G401 (cell line): ENCODE measurements around the gene HIGD2A. TPM values are rescaled to one million over a fixed set of nuclear protein-coding genes. Genes with fewer than 3 reads are reported as not detected.
A peak's percentile ranks its signal among the peaks of the same experiment; 100 is the strongest.

Source experiments
- DNase-seq: peaks from one replicate; pipeline ENCODE4 v3.0.0-alpha.2; 2015; ENCODE audit warnings: low spot score
- in situ Hi-C: cut with HindIII; loops from 2 replicates; pipeline ENCODE4 v1.10.0; 2016; ENCODE audit warnings: low sequenced_read_pairs, mixed read lengths
- total RNA-seq: library from RNA; depleted of rRNA; stranded (reverse); fragments of >200 nt; shearing (Covaris generic); gene quantifications from 2 replicates; pipeline ENCODE4 v1.2.3, GENCODE V29; 2014; rRNA removed

Gene HIGD2A, protein sequence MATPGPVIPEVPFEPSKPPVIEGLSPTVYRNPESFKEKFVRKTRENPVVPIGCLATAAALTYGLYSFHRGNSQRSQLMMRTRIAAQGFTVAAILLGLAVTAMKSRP
- 119 and 175 TPM in 2 replicates for total RNA-seq

DNA sequence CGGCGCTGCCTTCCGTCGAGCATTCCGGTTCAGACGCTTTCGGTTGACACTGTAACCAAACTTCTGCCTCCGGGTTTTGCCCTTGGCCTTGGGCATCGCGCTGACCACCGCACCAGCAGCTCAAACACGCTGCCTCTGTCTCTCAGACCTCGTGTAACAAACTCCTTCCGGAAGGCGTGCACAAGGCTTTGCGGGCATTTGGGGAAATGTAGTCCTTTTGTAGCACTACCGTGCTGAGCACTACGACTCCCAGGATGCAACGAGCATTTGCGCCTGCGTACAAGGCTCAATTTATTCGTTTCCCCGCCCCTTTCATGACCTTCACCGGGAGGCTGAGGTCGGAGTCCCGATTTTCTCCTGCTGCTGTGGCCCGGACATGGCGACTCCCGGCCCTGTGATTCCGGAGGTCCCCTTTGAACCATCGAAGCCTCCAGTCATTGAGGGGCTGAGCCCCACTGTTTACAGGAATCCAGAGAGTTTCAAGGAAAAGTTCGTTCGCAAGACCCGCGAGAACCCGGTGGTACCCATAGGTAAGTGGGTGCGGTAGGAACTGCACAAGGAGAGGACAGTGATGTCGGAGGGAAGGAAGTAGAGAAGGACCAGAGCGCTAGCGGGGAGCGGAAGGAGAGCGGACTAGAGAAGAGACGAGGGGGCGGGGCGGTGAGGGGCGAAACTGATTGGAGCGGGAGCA lies at the start of gene HIGD2A, which contains the start of gene NOP16:
HIGD2A (plus strand) TSS at position 308 of the 691 bp plus-strand sequence; CDS start at position 377, 69 bp downstream.
NOP16 (minus strand) TSS at position 155 of the 691 bp plus-strand sequence; CDS start at position 96, 59 bp downstream.
- in situ Hi-C loops, result no loop called here

DNA sequence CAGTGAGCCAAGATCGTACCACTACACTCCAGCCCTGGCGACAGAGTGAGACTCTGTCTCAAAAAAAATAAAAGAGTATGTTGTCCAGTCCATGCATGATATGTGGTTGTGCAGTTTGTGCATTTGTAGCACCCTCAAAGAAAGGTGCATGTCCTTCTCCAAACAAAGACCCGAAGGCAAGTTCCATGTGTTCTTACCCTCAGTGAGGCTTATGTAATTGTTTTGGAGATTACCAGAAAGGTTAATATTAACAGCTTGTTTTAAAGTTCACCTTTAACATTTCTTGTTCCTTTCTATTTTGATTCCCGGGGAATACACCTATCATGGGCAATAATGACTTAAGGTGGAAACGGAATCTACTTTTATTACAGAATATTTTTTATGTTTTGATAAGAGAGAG lies 49.2 kb upstream of the HIGD2A start:
- in situ Hi-C loops, result no loop called here
- DNase-seq, result no peak

More for the DNA sequence above, at the start of gene HIGD2A, which contains the start of gene NOP16:
- peak; percentile 99 for DNase-seq

DNA sequence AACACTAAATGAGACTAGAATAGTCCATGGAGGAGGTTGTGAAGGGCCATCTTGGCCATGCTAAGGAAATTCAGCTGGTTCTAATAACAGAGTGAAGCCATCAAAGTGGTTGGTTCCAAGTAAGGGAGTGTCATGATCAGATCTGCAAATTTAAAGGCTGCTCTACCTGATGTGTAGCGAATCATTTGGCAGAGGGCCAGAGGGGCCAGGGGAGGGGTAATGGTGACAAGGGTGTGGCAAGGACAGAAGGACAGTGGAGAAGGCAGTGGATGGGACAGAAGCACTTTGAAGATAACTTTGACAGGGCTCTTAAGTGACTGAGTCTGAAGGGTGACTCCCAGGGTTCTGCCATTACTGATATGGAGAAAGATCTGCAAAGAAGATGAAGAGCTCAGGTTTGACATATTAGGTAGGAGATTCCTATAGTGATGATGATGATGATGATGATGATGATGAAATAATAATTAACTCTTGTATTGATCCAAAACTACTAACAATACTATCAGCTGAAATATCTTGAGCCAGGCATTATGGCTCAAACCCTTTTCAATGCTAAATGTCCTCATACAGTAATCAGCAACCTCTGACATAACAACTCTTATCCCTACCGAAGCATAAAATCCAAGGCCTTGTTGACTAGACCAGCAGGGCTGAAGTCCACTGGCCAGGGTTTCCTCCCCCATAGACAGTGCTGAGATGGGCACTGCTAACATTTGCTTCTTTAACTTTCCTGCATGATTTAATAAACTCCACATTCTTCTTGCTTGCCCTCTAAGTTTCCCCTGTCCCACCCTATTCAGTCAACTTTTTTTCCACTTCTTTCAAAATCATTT lies 47.0 kb upstream of the HIGD2A start:
- in situ Hi-C loops, result no loop called here
- DNase-seq, result no peak

DNA sequence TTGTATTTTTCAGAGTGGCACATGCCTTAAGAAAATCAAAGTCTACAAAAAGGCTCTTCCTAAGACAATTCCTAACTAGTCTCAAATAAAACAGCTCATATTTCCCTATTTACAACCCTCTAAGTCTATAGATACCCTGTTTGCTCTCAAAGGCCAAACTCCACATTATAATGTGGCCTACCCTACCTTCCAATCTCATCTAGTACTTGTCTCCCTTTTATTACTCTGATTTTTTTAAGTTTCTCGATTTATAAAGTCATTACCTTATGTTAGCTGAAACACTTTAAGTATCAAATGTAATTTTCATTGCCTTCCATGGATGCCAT lies 46.4 kb upstream of the HIGD2A start:
- in situ Hi-C loops, result no loop called here
- no peak for DNase-seq

DNA sequence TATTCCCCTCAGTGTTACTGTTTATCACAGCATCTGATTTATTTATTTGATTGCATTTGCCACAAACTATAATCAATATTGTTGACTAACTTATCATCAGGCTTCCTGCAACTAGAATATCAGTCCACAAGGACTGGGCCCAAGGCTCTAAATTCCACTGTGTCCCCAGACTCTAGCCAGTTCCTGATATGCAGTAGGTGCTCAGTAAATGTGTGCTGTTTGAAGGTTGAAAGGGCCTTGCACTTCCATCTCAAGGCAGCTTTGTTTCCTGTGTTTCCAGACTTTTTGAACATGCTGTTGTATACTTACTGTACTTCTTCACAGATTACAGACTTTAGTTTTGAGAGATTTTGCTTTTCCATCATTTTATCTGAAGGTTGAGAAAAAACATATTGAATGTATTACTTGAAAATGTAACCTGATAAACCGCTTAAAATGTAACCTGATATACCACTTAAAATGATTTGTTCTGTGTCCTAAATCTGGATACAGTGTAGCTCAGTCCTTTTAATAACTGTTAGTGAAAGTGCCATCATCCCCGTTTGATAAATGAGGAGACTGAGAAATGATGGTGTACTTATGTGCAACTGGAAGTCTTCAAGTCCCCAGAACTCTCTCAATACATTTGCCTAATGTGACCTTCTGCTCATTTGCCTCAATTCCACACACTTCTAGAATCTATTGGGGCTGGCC lies 45.6 kb upstream of the HIGD2A start:
- in situ Hi-C loops, result no loop called here
- no peak for DNase-seq

DNA sequence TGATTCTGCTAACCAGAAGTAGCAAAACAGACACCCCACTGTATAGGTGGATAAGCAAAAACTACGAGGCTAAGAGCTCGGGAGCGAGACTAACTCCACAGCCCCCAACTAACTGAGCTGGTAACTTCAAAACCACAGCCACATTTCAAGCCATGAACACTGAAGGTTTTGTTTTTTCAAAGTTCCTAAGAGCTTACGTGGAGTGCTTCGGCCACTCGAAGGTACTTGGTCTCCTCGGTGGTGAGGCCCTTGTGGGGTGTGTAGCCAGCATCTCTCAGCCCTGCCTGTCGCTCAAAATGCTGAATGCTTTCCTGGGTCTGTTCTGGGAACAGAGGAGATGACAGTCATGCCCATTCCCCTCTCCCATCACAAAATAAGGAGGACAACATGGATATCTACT lies 38.1 kb upstream of the HIGD2A start:
- no peak for DNase-seq
- in situ Hi-C loops, result no loop called here

DNA sequence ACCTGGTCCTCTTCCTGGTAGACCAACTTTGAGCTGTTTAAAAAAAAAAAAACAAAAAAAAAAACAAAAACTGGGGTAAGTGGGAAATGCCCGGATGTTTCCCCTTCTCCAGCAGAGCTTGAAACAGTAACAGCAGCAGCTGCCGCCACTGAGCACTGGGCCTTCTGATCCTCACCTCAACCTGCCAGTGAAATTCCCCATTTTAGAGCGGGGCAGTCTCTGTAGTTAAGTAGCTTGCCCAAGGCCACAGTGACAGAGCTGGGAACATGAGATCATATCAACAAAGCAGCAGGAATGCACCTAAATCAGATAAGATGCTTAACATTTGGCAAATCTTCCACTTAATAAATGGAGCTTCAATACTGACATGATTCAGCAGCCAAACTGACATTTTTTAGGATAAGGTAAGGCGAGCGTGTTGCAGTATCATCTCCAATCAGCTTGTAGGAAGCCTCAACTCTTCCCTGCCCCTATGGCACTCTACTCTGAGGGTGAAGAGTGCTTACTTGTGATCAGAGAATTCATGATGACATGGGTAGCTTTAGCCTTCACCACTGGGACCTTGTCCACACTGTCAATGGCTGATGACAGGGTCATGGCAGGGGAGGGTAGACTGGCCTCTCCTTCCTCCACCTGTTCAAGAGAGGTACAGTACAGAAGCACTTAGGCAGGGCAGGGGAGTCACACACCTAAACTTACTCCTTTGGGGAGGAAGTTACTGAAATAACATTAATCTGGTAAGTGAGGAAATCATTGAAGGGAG lies 36.3 kb upstream of the HIGD2A start:
- in situ Hi-C loops, result no loop called here
- DNase-seq, result no peak

DNA sequence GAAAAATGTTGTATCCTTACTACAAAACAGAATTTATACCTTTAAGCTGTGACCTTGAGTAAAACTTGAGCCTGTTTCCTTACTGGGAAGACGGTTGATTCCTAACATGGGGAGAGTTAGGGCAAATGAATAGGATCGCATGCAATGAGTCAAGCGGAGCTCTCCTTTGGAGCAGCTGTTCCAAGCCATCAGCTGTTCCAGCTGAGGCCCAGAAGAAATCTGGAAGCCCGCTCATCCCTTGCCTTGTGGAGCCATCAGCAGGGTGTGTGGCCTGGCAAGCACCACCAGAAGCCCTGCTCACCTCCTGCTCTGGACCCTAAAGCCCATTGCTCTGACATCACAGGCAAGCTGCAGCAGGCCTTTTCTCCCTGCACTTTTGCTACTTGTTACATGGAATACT lies 35.0 kb upstream of the HIGD2A start:
- in situ Hi-C loops, result no loop called here
- DNase-seq, result no peak

DNA sequence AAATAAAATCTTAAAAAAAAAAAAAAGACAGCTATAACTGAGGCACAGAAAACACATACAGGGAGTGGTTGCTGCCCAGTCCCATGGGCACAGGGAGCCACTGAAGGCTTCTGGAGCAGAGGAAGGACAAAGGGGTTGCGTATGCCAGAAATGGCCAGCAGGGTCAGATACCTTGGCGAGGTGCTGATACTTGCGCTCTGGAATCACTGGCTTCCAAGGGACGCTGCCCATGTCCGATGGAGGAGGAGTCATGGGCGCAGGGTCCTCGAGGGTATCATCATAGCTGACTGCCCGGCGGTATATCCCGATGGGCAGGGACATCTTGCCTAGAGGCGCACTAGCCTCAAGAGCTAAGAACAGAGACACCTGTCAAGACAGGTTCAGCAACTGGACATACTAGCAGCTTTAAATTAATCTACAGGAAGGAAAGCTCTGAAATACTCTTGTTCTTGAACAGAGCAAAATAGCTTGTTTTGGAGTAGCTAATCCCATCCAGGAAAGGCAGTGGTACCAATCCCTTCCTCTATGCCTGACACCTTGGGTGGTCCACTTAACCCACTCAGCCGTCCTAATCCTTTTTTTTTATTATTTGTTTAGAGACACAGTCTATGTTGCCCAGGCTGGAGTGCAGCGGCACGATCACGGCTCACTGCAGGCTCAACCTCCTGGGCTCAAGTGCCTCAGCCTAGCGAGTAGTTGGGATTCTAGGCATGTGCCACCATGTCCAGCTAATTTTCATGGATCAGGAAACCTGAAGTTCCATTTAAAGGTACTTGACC lies 33.0 kb upstream of the HIGD2A start:
- DNase-seq, result peak; percentile 10
- in situ Hi-C loops, result no loop called here

DNA sequence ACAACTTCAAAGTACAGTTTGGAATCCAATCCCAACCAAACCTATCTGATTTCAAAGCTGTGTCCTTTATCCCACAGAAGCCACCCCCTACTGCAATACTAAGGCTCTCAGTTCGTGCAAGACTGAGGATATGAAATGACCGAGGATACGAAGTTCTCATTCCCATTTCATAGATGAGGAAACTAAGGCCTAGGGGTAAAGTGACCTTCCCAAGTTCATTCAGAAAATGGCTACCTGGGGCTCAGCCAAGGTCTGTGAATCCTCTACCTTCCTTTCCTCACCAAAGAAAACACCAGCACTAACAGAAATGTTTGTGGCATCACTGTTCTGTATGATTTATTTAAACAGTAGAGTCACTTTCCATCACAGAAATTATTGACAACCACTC lies 32.4 kb upstream of the HIGD2A start:
- no peak for DNase-seq
- in situ Hi-C loops, result no loop called here

DNA sequence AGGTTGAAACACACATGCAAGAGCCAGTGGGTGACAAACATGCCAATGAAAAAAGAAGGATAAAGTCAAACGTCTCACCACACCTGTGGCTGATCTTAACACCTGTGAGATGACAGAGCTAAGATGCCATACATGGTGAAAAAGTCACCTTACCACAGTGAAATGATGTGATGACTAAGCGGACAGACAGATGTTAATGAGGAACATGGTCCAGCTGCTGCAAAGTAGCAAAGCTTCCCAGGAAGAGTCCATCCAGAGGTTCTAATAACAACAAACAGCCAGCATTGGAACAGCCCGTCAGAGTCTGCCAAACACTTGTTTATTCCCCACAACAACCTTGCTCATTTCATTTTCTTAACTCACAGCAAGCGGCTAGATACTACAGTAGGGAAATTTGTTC lies 28.9 kb upstream of the HIGD2A start:
- DNase-seq, result no peak
- in situ Hi-C loops, result no loop called here

DNA sequence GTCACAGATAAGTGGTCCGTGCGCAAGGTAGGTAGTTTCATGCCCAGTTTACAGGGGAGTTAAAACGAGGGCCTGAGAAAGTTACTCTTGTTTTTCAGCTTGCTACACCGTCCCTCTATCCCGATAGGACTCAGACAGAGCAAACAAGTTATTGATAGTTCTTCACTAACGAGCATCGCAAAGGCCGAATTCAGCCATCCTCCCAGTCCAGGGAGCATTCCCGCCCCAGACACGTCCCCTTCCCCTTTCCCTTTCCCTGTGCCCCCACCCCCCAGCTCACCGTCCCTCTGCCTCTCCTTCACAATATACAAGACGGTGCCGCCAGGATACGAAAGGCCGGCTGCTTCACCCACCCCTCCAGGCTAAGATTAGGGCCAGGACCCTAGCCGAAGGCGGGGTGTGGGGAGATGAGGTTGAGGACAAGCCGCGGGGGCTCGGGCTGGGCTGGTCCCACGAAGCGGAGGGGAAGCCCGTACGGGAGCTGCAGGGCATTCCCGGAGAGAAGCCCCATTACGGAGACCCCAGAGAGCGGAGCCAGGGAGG lies 27.6 kb upstream of the HIGD2A start:
- no peak for DNase-seq
- in situ Hi-C loops, result no loop called here

DNA sequence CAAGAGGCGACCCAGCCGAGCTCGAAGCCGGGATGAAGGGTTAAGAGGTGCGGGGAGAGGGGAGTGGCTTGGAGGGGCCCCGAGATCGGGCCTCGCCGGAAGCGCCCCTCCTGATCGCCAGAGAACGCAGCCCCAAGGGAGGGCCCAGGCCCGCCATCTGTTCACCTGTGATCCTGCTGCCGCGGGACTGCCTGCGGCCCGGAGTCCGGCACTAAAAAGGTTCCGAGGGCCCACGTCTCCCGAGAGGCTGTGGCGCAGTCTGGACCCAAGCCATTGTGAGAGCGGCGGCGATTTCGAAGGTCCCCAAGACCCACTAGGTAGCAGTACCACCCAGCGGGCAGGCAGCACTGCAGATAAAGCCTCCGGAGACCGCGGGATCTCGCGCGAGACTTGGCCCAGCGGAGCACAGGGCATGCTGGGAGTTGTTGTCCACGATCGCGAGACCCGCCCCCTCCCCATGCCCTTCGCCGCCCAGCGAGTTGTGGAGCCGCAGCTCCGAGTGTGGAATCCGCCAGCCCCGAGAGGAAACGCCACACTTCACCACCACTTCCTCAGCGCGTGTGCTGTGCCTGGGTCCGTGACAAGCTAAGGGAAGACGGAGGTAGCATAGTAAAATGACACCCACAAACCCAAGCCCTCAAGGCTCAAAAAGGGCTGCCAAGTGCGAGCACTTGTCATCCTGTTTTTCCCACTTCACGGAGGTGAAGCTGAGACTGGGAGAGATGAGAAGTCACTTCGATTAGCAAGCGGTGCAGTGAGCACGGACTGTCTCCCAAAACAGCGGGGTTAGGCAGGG lies 26.9 kb upstream of the HIGD2A start, which contains the start of gene KIAA1191:
KIAA1191 (minus strand) TSS at position 328 of the 796 bp plus-strand sequence. CDS start 2,256 bp downstream, outside the sequence.
- peak; percentile 92 for DNase-seq
- in situ Hi-C loops, result no loop called here

DNA sequence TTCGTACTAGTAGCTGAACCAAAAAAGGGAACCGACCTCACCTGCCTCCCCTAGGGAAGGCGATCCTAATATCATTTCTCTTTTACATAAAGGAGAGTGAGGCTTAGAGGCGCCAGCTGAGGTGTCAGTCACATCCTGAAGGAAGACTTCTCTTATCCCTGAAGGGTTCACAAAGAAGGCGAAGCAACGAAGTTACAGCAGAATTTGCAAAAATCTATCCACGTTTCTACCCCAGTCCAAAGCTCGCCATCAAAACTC lies 26.4 kb upstream of the HIGD2A start:
- in situ Hi-C loops, result no loop called here
- no peak for DNase-seq

DNA sequence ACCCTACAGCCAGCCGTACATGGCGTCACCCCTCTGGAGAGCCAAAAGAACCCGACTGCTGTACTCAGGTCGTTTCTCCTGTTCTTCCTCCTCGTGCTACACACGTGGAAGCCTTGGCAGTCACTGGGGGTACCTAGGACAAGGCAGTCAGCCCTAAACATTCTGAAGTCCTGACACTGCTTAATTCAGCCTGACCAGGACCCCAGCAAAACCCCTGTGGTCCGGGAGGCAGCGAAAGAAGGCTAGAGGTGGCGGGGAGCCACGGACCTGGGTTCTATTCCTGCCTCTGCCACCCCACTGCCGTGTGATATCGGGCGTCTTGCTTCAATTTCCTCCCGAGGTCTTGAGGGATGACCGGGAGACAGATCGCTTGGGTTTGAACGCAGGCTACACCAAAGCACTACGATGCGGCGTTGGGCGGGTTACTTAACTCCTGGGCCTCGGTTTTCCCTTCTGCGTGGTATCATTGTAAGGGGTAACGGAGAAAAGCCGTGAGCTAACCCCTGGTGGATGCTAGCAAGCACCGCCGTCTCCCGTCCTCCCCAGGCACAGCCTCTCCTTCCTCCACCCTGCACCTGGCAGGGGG lies 23.7 kb upstream of the HIGD2A start:
- in situ Hi-C loops, result no loop called here

DNA sequence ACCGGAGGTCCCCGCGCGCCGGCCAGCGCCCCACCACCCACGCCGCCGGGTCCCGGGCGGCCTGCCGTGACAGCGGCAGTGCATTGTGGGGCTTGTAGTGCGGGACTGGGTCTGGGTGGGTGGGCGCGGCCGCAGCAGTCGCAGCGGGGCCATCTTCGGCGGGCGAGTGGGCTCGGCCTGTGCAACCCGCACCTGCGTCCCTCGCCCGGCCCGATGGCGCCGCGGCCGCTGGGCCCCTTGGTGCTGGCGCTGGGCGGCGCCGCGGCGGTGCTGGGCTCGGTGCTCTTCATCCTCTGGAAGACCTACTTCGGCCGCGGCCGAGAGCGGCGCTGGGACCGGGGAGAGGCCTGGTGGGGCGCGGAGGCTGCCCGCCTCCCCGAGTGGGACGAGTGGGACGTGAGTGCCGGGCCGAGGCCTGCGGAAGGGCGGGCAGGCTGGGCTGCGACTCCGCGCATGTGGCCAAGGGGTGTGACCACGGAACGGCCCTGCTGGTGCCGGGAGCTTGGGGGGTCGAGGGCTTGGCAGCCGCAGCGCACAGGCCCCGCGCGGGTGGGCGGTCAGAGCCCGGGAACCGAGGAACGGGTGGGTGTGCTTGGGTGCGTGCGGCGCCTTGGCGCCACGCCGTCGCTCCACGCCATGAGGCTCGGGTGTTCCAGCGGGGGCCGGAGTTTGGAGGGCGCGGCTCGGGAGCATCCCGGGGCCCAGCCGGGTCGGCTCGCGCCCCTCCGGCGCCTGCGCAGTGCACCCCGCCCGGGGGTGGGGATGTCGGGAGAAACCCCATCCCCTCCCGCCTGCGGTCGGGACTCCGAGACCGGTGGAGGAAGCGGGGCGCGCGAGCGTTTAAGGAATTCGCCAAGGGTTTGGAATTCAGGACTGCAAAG lies 23.0 kb upstream of the HIGD2A start, which contains the start of gene ARL10:
ARL10 (plus strand) TSS at position 137 of the 881 bp plus-strand sequence; CDS start at position 214, 77 bp downstream.
- in situ Hi-C loops, result no loop called here
- DNase-seq, result peak; percentile 26

More for the DNA sequence above, 23.7 kb upstream of the HIGD2A start:
- peak; percentile 51 for DNase-seq
